LNCAP (cell line): ENCODE measurements around the gene BAG5.

Experiments
- CTCF ChIP-seq: fragments of 450-650 bp; IDR thresholded peaks from 2 replicates; pipeline ENCODE4 v1.5.1; 2017; ENCODE audit warnings: mild to moderate bottlenecking

BAG5 gene

GRCh38 chr14:103514596-103515421 lies 47.6 kb downstream of the BAG5 start:
- TF ChIP-seq CTCF, result no peak

GRCh38 chr14:103512701-103513611 lies 49.5 kb downstream of the BAG5 start:
- TF ChIP-seq CTCF, result no peak

GRCh38 chr14:103510724-103511693 lies 51.4 kb downstream of the BAG5 start:
- TF ChIP-seq CTCF, result no peak

- TF ChIP-seq CTCF, result no peak
Observed at GRCh38 chr14:103509864-103510723, 52.4 kb downstream of the BAG5 start.

GRCh38 chr14:103508521-103509329 lies 53.7 kb downstream of the BAG5 start:
- no peak for TF ChIP-seq CTCF

- no peak for TF ChIP-seq CTCF
Observed at GRCh38 chr14:103507751-103508150, 54.7 kb downstream of the BAG5 start.
